Posterior vena cava (tissue), 2 donors: ENCODE measurements around the gene SPON2. TPM values are rescaled to one million over a fixed set of nuclear protein-coding genes. Genes with fewer than 3 reads are reported as not detected.

Experiments used
- DNase-seq: peaks from one replicate; pipeline ENCODE4 v3.0.0-alpha.2; 2020; ENCODE audit warnings: low spot score
- intact Hi-C, 2 donors: fragments of 100-400 bp; cut with DNase I; formaldehyde crosslinking; loops; one replicate each; pipeline versions ENCODE4 v1.14.1 to v1.14.2; 2022 to 2023
- total RNA-seq, 2 donors: library from RNA; stranded (reverse); fragmentation: NEBNext Ultra II Directional; extraction: Animal tissue kit (Norgen Biotek cat#: 25700); gene quantifications; one replicate each; pipeline ENCODE4 v1.2.1, GENCODE V29; 2021
- donor health status: DM: yes; HTN: yes; CAD: no.
- donor health status: DM: yes; HTN: yes; CAD: no.

Gene SPON2
- total RNA-seq, 2 donors from 2014 or later: 18.1 to 63.3 TPM

GRCh38 chr4:1164956-1165545, 7.3 kb downstream of the SPON2 start:
- no peak for DNase-seq
- intact Hi-C loops: loop anchor here (5.0 to 10.0 kb wide), 3 partner anchors 80 to 88 kb away; partner anchors contain the start of gene CTBP1 (in 1 of the 2)

GRCh38 chr4:1164444-1164843, 7.9 kb downstream of the SPON2 start:
- no peak for DNase-seq
- intact Hi-C loops: loop anchor here in 1 of 2 donors (10.0 kb wide), 1 partner anchor 80 kb away; the partner anchor contains the start of gene CTBP1

GRCh38 chr4:1164040-1164439, 8.3 kb downstream of the SPON2 start:
- no peak for DNase-seq
- intact Hi-C loops: loop anchor here in 1 of 2 donors (10.0 kb wide), 1 partner anchor 81 kb away; the partner anchor contains the start of gene CTBP1

- intact Hi-C loops: loop anchor here in 1 of 2 donors (10.0 kb wide), 1 partner anchor 84 kb away; the partner anchor contains the start of gene CTBP1
- DNase-seq: no peak
Measured at GRCh38 chr4:1160351-1160750, 12.0 kb downstream of the SPON2 start.

GRCh38 chr4:1156069-1156468, 16.3 kb downstream of the SPON2 start:
- DNase-seq: no peak
- intact Hi-C loops: no loop called here

- intact Hi-C loops: no loop called here
- no peak for DNase-seq
Measured at GRCh38 chr4:1155314-1155713, 17.1 kb downstream of the SPON2 start.

DNA sequence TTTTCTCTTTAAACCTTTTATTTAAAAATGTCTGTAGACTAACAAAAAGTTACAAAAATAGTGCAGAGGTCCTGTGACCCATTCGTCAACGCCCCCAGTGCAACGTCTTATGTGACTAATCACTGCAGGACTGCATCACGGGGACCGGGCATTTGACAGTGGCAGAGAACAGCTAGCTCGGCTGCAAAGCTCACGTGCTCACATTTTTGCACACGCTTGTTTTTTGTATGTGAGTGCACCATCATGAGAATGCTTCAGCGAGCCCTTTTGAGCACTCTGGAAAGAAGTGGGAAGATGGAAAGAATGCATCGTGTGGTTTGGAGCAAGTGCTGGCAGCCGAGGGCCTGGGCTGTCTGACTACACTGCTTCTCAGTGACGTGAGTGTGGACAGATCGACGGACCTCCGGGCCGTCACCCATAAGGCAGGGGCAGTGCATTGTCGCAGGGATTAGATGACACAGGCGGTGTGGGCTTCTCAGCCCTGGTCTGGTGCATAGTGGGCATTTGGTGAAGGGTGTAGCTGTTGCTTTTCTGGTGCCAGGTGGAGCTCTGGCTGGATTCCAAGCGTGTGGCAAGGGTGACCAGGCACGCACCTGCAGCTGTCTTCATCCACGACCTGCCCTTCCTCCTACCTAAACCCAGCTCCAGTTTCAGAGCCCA, 17.7 kb downstream of the SPON2 start:
- intact Hi-C loops: no loop called here
- DNase-seq: peak; percentile 90

GRCh38 chr4:1154126-1154522, 18.3 kb downstream of the SPON2 start:
- DNase-seq: no peak
- intact Hi-C loops: no loop called here

DNA sequence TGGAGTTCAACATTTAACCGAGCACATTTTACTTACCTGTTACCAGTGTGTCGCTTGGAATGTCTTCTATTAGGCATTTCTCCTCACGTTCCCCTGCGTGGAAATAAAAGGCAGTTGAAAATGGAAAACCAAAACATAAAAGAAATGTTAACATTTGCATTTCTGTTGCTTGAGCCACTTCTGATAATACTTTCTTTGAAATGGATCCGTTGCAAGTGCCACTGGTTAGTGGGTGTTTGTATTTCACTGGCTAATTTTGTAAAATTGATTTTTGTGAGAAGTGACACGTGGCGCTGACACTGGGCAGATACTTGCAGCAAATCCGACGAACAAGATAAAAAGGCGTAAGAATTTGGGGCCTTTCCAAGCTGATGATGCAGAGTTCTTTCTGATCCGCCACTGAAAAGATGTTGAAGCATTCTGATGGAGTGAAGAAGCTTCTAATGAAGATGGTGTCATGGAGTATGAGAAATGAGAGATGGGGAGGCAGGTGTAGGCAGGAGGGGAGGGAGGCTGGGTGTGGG, 18.8 kb downstream of the SPON2 start:
- intact Hi-C loops: no loop called here
- no peak for DNase-seq

DNA sequence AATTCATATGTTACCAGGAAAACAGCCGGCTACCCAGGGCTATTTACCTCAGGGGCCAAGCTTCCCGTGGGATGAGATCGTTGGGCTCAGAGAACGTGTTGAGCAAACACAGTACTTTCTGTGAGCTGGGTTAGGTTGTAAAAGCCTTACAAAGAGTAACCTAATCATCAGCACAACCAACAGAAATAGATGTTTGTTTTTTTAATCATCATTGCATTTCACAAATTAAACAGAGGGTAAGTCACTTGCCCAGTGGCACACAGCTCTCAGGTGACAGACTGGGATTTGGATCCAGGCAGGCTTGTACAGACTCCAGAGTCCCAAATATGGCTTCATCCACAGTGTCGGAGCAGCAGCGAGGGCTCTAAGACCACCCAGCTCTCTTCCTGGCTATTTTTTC, 20.1 kb downstream of the SPON2 start:
- intact Hi-C loops: no loop called here
- no peak for DNase-seq

DNA sequence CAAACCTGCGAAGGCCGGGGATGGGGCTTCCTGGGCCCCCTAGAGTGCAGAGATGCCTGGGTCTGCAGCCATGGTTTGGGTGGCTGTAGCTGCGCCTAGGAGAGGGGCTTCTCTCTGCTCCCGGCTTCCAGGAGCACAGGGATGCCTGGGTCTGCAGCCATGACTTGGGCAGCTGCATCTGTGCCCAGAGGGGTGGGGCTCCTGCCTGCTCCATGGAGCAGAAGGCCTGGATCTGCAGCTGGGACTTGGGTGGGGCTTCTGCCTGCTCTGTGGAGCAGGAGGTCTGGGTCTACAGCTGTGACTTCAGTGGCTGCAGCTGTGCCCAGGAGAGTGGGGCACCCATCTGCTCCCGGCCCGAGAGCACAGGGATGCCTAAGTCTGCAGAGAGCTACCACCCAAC, 20.8 kb downstream of the SPON2 start:
- intact Hi-C loops: no loop called here
- no peak for DNase-seq

GRCh38 chr4:1150875-1151274, 21.5 kb downstream of the SPON2 start:
- no peak for DNase-seq
- intact Hi-C loops: no loop called here

- intact Hi-C loops: no loop called here
- no peak for DNase-seq
Measured at GRCh38 chr4:1139860-1140259, 32.5 kb downstream of the SPON2 start.

GRCh38 chr4:1137850-1138249, 34.5 kb downstream of the SPON2 start:
- intact Hi-C loops: no loop called here
- DNase-seq: no peak

GRCh38 chr4:1137063-1137776, 35.2 kb downstream of the SPON2 start:
- intact Hi-C loops: no loop called here
- no peak for DNase-seq

DNA sequence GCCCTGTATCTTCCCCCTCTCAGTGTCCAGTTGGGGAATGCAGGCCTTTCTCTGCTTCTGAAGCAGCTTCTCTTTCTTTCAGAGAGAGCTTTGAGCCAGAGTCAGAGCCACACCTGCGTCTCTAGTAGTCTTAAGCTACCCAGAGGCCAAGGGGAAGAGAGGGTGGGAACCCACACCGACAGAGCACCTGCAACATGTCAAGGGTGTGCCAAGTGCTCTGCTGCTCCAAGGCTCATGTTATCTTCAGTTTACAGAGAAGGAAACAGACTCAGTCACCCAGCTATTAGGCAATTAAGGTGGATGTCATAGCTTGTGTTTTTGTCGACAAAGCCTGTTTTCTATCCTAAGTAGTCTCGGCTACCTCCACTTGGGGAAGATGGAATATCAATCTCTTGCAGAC, 36.3 kb downstream of the SPON2 start:
- DNase-seq: no peak
- intact Hi-C loops: no loop called here

GRCh38 chr4:1133033-1133432, 39.4 kb downstream of the SPON2 start:
- intact Hi-C loops: no loop called here
- no peak for DNase-seq

DNA sequence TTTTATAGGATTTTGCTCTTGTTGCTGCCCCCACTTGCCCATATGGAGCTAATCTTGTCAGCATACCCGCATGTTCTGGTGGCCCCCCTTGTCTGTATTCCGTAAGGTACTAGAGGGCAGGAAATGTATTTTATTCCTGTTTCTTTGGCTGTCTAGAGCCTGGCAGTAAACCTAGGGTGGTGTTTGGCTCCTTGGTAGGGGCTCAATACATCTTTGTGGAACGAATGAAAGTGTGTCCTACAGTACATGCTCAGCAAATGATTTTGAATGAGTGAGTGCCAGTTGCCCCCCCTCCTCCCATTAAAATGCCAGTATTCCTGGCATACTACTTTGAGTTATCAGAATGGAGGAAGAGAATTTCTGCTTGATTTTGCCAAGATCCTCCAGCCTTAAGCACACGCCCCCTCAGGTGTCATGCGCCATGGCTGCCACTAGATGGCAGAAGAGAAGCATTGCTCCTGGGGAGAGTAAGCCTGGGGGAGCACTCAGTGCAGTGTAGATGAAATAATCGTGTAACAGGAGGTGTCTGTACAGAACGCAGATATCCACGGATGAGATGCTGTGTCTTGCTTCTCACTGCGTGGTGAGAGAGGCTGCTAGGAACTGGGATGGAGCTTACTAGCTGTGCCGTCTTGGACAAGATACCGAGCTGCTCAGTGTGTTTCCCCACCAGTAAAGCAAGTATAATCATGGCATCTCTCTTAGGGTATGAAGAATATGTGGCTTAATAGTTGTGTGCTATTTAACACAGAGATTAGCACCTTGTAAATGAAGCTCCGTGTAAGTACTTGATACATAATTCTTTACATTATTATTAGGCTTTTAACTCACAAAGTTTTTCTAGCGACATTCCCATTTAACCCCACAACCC, 41.8 kb downstream of the SPON2 start:
- intact Hi-C loops: no loop called here
- DNase-seq: peak; percentile 88

DNA sequence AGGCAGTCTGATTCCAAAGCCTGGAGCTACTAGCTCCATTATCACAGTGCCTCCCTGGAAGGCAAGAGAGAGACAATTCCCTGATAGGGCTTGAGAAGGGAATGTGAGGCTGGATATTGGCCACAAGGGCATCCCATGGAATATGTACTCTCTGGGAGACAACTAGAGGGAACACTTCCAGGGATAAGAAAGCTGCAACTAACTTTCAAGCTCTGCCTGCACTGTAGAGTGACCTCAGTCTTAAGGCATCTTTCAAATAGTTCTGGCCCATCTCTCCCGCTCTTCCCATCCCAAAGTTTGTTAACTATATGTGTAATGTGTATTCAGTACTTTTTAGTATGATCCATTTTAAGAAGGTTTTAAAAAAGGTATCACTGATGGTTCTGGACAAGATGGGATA, 45.9 kb downstream of the SPON2 start:
- intact Hi-C loops: no loop called here
- no peak for DNase-seq
